Panc1 (cell line): ENCODE measurements around the gene ATXN7L1. TPM values are rescaled to one million over a fixed set of nuclear protein-coding genes. Genes with fewer than 3 reads are reported as not detected.

Source experiments
- ATAC-seq: fragments of 200-7000 bp; cut with Tn5 transposase; 2 replicates; pipeline ENCODE4 v1.9.1; 2020; ENCODE audit warnings: mild to moderate bottlenecking, moderate library complexity
- BruUV-seq: library from RNA; stranded (reverse); fragments of 400-500 nt; replicated peaks from 2 replicates; lab custom pipeline; 2021; lab: Mats Ljungman, UMichigan
- CTCF ChIA-PET: fragments of 300-600 bp; sonication (Branson Sonifier 250); formaldehyde crosslinking; loops from one replicate; lab custom pipeline; 2022; ENCODE audit warnings: antibody characterized with exemption; lab: Charles Lee
- POLR2A ChIA-PET: fragments of 300-600 bp; sonication (Branson Sonifier 250); formaldehyde crosslinking; loops from one replicate; lab custom pipeline; 2022; ENCODE audit warnings: antibody characterized with exemption; lab: Charles Lee
- DNase-seq: peaks from one replicate; pipeline ENCODE4 v3.0.0-alpha.2; 2010; ENCODE audit warnings: low read depth, low spot score
- H3K27ac ChIP-seq: 2 replicates; pipeline ENCODE4 v1.5.1; 2011; ENCODE audit warnings: mild to moderate bottlenecking, low read length, inconsistent platforms
- H3K27me3 ChIP-seq: fragments of 200-500 bp; sonication (Bioruptor generic); 2 replicates; pipeline ENCODE4 v1.6.0; 2014; ENCODE audit warnings: low read length, inconsistent platforms; ENCODE audit not compliant: control insufficient read depth, insufficient read depth
- H3K36me3 ChIP-seq: fragments of 200-500 bp; sonication (Bioruptor generic); 2 replicates; pipeline ENCODE4 v1.5.1; 2014; ENCODE audit warnings: inconsistent platforms, mild to moderate bottlenecking, low read length, moderate library complexity; ENCODE audit not compliant: control insufficient read depth, insufficient read depth
- H3K4me1 ChIP-seq: 2 replicates; pipeline ENCODE4 v1.5.1; 2011; ENCODE audit warnings: inconsistent platforms, mild to moderate bottlenecking, low read length, moderate library complexity; ENCODE audit not compliant: control insufficient read depth, insufficient read depth
- H3K4me3 ChIP-seq, 2 experiments: 2 replicates each; pipeline ENCODE4 v1.5.1; 2011 to 2012; ENCODE audit warnings: low read depth in 2 of 2, low read length in 2 of 2, mild to moderate bottlenecking in 2 of 2, inconsistent platforms in 1 of 2, moderate library complexity in 1 of 2
- H3K9me3 ChIP-seq: fragments of 200-500 bp; sonication (Bioruptor generic); 2 replicates; pipeline ENCODE4 v1.5.1; 2014; ENCODE audit warnings: low read depth, mild to moderate bottlenecking, inconsistent platforms, low read length, moderate library complexity; ENCODE audit not compliant: control insufficient read depth, insufficient read depth
- CTCF ChIP-seq: fragments of 450-650 bp; IDR thresholded peaks from 2 replicates; pipeline ENCODE4 v1.5.1; 2017; ENCODE audit warnings: mild to moderate bottlenecking
- POLR2AphosphoS5 ChIP-seq: IDR thresholded peaks from 2 replicates; pipeline ENCODE4 v1.6.1; 2012; ENCODE audit warnings: mild to moderate bottlenecking, low read depth, low read length, moderate library complexity
- REST ChIP-seq, 2 experiments: IDR thresholded peaks; 2 replicates each; pipeline ENCODE4 v1.6.1; 2011 to 2012; ENCODE audit warnings: low read depth in 2 of 2, control low read depth in 1 of 2, low read length in 1 of 2, mild to moderate bottlenecking in 1 of 2, moderate library complexity in 1 of 2; ENCODE audit not compliant: insufficient read depth in 1 of 2
- SIN3A ChIP-seq: IDR thresholded peaks from 2 replicates; pipeline ENCODE4 v1.6.1; 2012; ENCODE audit warnings: low read depth, mild to moderate bottlenecking, low read length, moderate library complexity, borderline replicate concordance; ENCODE audit not compliant: insufficient read depth
- TCF7L2 ChIP-seq: IDR thresholded peaks from 2 replicates; pipeline ENCODE4 v1.6.1; 2011; ENCODE audit warnings: mild to moderate bottlenecking, low read depth, low read length, inconsistent platforms
- in situ Hi-C: cut with HindIII; loops from 2 replicates; pipeline ENCODE4 v1.10.0; 2016; ENCODE audit warnings: low sequenced_read_pairs, low pct_unique_long_range_greater_than_20kb
- intact Hi-C: fragments of 100-400 bp; cut with micrococcal nuclease; formaldehyde crosslinking; loops from one replicate; pipeline ENCODE4 v1.10.0; 2022; ENCODE audit not compliant: unreplicated experiment
- total RNA-seq: library from RNA; stranded (reverse); gene quantifications from one replicate; pipeline ENCODE4 v1.2.1, GENCODE V29; 2021; ENCODE audit not compliant: unreplicated experiment

The ATXN7L1 gene
- total RNA-seq, 1 experiment from 2014 or later, result 10.8 TPM

- BruUV-seq, result no TSS peak
- intact Hi-C loops, result no loop called here
- Histone ChIP-seq H3K9me3 (peaks cover 7% of the 10 kb centered on the region; the same call in 1 of the 2 replicates), H3K36me3 (no peaks in the 10 kb centered on the region), H3K4me3 (no peak overlapping the region), H3K4me1 (no peaks in the 10 kb centered on the region), H3K27me3 (no peaks in the 10 kb centered on the region), H3K27ac (no peak overlapping the region)
- in situ Hi-C loops, result no loop called here
- no peak for DNase-seq
- ATAC-seq, result no peak
- TF ChIP-seq SIN3A, result no peak
- TF ChIP-seq CTCF, result no peak
- no peak for TF ChIP-seq POLR2AphosphoS5
- no peak for TF ChIP-seq REST (IDR thresholded peaks at IDR 0.05; ENCODE audit: insufficient read depth in 1 of 2, low read depth in 2 of 2, low read length in 1 of 2)
- no peak for TF ChIP-seq TCF7L2
- CTCF ChIA-PET, result no interaction called here
- POLR2A ChIA-PET, result no interaction called here
Measured at GRCh38 chr7:105708763-105709080, 167.7 kb downstream of the ATXN7L1 start.

- no peak for TF ChIP-seq SIN3A
- no peak for TF ChIP-seq CTCF
- no peak for TF ChIP-seq TCF7L2
- TF ChIP-seq POLR2AphosphoS5, result no peak
- no peak for TF ChIP-seq REST (IDR thresholded peaks at IDR 0.05; ENCODE audit: insufficient read depth in 1 of 2, low read depth in 2 of 2, low read length in 1 of 2)
- Histone ChIP-seq H3K36me3 (no peaks in the 10 kb centered on the region), H3K27me3 (no peaks in the 10 kb centered on the region), H3K9me3 (peaks cover 7% of the 10 kb centered on the region; the same call in 1 of the 2 replicates), H3K27ac (no peak overlapping the region), H3K4me3 (no peak overlapping the region), H3K4me1 (no peaks in the 10 kb centered on the region)
- in situ Hi-C loops, result no loop called here
- intact Hi-C loops, result no loop called here
- CTCF ChIA-PET, result no interaction called here
- DNase-seq (no peak), ATAC-seq (no peak)
- no TSS peak for BruUV-seq
- POLR2A ChIA-PET, result no interaction called here
Measured at GRCh38 chr7:105707967-105708762, 168.2 kb downstream of the ATXN7L1 start.
